Epithelial cell of esophagus (primary cell): ENCODE data around the gene ANKDD1A.
A peak's percentile ranks its signal among the peaks of the same experiment; 100 is the strongest.

Experiments
- DNase-seq: peaks from one replicate; pipeline ENCODE4 v3.0.0; 2010; ENCODE audit warnings: low read depth
- H3K4me3 ChIP-seq: 2 replicates; pipeline ENCODE4 v1.5.1; 2011; ENCODE audit warnings: mild to moderate bottlenecking, low read length, control low read depth
- CTCF ChIP-seq: IDR thresholded peaks from 2 replicates; pipeline ENCODE4 v1.5.1; 2011; ENCODE audit warnings: low read depth, mild to moderate bottlenecking, low read length, control low read depth, inconsistent platforms; ENCODE audit not compliant: insufficient read depth; ENCODE audit errors: missing control alignments

ANKDD1A gene

DNA sequence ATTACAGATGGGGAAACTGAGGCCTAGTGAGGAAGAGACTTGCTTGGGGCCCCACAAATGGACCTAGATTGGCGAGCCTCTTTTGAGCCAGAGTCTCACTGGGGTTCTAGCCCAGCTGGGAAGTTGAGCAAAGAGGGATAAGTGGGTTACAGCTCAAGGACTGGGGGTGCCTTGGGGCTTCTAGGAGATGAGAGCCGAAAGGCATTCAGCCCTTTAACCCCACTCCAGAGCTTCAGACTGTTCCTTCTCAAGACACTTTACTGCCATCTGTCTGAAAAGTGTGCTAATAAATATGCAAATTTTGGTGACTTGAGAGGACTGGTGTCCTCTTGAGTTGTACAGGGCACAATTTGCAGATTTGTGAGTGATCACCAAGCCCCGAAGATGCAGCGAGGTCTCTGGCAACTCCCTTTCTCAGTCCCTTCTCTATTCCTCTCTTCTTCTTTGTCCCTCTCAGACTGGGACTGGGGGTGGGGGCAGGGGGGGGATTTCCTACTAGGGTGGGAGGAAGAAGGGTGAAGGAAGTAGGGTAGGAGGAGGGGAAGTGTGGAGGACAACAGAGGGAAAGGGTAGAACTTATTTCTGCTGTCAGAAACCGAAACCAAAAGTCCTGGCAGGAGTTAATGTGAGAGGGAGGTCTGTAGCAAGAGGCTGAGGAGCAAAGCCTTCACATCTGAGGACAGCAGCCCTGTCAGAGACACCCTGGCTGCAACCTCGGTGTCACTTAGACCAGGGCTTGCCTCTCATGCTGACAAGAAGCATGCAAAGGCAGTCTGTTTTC is 16.2 kb upstream of the ANKDD1A start:
- DNase-seq: no peak
- TF ChIP-seq CTCF: no peak
- no peak overlapping the region for H3K4me3 ChIP-seq

DNA sequence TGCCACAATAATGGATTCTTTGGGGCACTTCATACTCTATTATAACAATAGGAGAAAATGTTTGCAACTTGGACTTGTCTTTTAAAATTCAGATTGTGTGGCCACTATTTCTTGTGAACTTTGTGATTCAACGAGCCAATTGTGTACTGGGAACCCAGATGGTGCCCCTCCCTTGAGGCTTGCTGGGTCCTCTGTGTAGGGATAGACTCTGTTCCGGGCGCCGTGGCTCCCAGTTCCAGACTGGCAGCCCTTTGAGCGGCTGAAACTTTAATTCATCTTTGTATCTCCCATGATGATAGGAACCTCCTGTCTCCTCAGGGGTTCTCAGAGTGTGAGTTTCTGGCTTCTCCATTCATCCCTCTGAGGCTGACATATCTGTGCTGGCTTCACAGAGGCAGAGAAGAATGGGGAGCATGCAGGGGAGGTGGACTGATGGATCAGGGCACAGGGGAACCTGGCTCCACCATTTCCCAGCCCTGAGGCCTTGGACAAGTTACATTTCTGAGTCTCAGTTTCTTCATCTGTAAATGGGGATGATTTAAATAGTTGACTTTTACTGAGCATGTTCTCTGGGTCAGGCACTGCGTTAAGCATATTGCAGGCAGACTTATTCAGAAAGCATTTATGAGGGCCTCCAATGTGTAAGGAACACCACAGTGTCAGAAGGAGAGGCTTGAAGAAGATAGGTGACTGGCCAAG is 15.2 kb upstream of the ANKDD1A start:
- H3K4me3 ChIP-seq: no peak overlapping the region
- no peak for DNase-seq
- no peak for TF ChIP-seq CTCF

DNA sequence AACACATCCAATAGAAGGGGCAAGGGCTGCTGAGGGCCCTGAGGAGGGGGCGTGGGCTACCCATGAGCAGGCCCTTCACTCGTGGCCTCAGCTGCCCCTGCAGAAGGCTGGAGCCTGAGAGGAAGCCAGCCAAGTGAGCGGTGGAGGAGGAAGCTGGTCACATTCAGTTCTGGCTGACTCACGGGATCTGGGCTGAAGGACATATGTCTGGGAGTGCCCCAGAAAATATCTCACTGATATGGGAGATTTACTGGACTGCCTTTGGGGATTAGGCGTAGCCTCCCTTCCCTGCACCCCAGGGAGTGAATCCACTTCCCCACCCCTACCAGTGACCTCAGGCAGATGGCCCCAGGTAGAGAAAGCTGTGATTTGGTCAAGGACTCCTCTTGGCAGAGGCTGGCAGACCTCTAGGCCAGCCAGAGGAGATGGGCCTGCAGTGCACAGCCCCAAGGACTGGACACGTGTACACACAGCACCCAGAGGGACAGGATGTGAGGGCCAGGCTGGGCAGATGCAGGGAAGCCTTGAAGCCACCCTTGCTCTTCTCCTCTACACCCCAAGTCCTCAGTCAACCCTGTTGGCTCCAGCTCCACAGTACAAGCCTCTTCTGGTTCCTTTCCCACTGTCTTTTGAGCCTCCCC is 14.2 kb upstream of the ANKDD1A start:
- H3K4me3 ChIP-seq: no peak overlapping the region
- DNase-seq: peak; percentile 63
- TF ChIP-seq CTCF: no peak

DNA sequence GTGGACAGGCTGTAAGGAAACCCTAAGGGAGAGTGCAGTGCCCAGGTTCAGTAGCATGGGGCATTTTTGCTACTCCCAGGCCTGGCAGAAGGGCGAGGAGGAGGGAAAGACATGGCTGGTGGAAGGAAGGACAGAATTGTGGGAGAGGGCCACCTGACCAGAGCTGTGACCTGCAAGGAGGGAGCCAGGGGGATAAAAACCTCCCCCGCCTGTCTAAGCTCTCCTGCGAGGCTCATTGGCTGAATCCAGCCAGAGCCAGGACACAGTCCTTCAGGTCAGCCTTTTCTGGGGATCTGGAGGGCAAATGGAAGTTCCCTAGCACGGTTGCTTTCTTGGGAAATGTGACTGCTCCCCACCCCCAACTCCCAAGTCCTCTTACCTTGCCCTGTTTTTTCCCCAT is 13.3 kb upstream of the ANKDD1A start:
- no peak for DNase-seq
- H3K4me3 ChIP-seq: no peak overlapping the region
- TF ChIP-seq CTCF: no peak

DNA sequence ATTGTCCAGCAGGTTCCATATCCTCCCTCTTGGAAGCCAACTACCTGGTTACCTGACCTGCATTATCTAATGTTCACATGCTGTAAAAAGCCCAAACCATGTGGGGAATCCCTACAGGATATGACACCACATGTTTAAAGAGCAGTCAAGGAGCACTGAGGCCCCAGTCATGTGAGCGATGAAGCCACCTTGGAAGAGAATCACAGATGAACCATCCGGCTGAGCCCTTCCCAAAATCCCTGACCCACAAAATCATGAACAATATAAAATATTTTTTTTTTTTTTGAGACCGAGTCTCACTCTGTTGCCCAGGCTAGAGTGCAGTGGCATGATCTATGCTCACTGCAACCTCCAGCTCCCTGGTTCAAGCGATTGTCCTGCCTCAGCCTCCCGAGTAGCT is 10.6 kb upstream of the ANKDD1A start:
- no peak for TF ChIP-seq CTCF
- DNase-seq: no peak
- no peak overlapping the region for H3K4me3 ChIP-seq

DNA sequence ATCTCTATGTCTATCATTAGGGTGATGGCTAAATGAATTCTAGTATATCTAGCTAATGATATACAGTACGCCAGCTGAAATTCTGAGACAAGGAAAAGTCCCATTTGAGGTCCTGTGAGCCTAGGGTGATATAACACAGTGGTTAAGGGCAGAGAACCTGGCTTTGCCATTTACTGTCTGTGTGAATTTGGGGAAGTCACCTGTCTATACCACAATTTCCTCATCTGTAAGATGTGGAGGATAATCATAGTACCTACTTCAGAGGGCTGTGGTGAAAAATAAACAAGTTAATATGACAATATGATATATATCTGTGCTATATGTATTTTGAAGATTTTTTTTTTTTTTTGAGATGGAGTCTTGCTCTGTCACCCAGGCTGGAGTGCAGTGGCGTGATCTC is 9.8 kb upstream of the ANKDD1A start:
- DNase-seq: no peak
- H3K4me3 ChIP-seq: no peak overlapping the region
- no peak for TF ChIP-seq CTCF

DNA sequence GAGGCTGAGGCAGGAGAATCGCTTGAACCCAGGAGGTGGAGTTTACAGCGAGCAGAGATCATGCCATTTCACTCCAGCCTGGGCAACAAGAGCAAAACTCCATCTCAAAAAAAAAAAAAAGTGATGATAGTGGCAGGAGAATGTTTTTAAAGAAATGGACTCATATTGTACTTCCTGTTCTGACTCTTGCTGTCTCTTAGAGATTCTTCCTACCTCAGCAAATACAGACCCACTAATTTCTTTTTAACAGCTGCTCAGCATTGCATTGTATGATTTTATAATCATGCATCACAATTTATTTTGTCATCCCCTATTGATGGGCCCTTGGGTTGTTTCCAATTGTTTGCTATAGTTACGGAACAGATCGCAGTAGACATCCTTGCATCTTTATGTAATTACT is 8.8 kb upstream of the ANKDD1A start:
- no peak overlapping the region for H3K4me3 ChIP-seq
- TF ChIP-seq CTCF: no peak
- DNase-seq: no peak
